PC-9 (cell line): ENCODE results near the gene VENTX.

ENCODE experiments used
- CTCF ChIP-seq: fragments of 200-600 bp; sonication (generic); conservative IDR thresholded peaks from 2 replicates; pipeline ENCODE4 v1.6.1; 2017; ENCODE audit warnings: mixed run types, antibody characterized with exemption, mild to moderate bottlenecking, moderate library complexity
- EZH2 ChIP-seq: fragments of 200-600 bp; sonication (generic); IDR thresholded peaks from 2 replicates; pipeline ENCODE4 v1.8.0; 2017; ENCODE audit warnings: antibody characterized with exemption, low read depth

GRCh38 chr10:133218891-133219290 lies 18.8 kb upstream of the VENTX start:
- TF ChIP-seq CTCF (no peak), EZH2 (no peak)
